Tibial nerve (tissue), 4 donors: ENCODE results near the gene BAIAP2.

Source experiments
- CTCF ChIP-seq, 5 experiments: fragments of 200-600 bp in 3 of 5; fragments of 450-650 bp in 2 of 5; sonication (generic) in 3 of 5; IDR thresholded peaks; one replicate each; pipeline ENCODE4 v1.5.1; 2016 to 2019; ENCODE audit warnings: antibody characterized with exemption in 5 of 5, mild to moderate bottlenecking in 3 of 5, moderate library complexity in 2 of 5
- EP300 ChIP-seq, 2 donors: sonication (generic); formaldehyde crosslinking; IDR thresholded peaks; one replicate each; pipeline ENCODE4 v1.6.1; 2017; ENCODE audit warnings: antibody characterized with exemption in 2 of 2, mild to moderate bottlenecking in 1 of 2

GRCh38 chr17:81131486-81132196, 96.7 kb downstream of the BAIAP2 start:
- TF ChIP-seq EP300 (IDR thresholded peaks at IDR 0.05) = no peak
- TF ChIP-seq CTCF (IDR thresholded peaks at IDR 0.05) = no peak
